ENCODE results near the gene NRXN3.

DNA sequence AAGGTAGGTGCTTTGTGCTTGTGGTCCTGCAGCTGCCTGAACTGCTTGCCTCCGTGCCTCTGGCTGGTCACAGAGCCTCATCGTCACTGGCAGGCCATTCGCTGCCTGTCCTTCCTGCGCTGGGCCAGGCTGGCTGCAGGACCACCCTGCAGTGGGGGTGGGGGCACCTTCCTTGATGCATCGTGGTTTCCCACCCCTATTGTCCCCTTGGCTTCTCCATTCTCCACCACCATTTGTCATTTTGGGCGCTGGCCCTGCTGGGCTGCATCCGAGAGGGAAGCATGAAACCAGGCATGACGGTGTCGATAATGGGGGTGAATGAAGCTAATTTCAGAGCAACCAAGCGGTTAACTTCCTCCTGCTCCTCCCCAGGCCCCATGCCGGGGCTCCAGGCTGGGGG is 127.7 kb downstream of the NRXN3 start:
- TF ChIP-seq EZH2phosphoT487 (IDR thresholded peaks at IDR 0.05; ENCODE audit: borderline replicate concordance, low read depth, low read length) (no peak), CTCF (conservative IDR thresholded peaks at IDR 0.05; ENCODE audit: low read length) (no peak)
